OCI-LY7 (cell line): ENCODE data around the gene YIF1B. TPM values are rescaled to one million over a fixed set of nuclear protein-coding genes. Genes with fewer than 3 reads are reported as not detected.

Experiments
- BruUV-seq: library from RNA; stranded (reverse); fragments of 400-500 nt; replicated peaks from 2 replicates; lab custom pipeline; 2021; lab: Mats Ljungman, UMichigan
- CTCF ChIA-PET: fragments of 300-600 bp; sonication (Branson Sonifier 250); formaldehyde crosslinking; loops from one replicate; lab custom pipeline; 2022; ENCODE audit warnings: antibody characterized with exemption; ENCODE audit not compliant: unreplicated experiment; lab: Charles Lee
- POLR2A ChIA-PET: fragments of 300-600 bp; sonication (Branson Sonifier 250); formaldehyde crosslinking; loops from one replicate; lab custom pipeline; 2022; ENCODE audit warnings: antibody characterized with exemption; lab: Charles Lee
- DNase-seq: peaks from one replicate; pipeline ENCODE4 v3.0.0-alpha.2; 2015; ENCODE audit warnings: low spot score
- H2AFZ ChIP-seq: fragments of 200-600 bp; sonication (generic), shearing (Covaris generic); 2 replicates; pipeline ENCODE4 v1.6.1; 2014; ENCODE audit warnings: mild to moderate bottlenecking, antibody characterized with exemption, low read length, moderate library complexity
- H3K27ac ChIP-seq: fragments of 200-600 bp; sonication (generic); 2 replicates; pipeline ENCODE4 v1.5.1; 2014; ENCODE audit warnings: mixed run types, low read depth, mild to moderate bottlenecking, moderate library complexity, low read length, inconsistent platforms; ENCODE audit not compliant: poor library complexity, severe bottlenecking
- H3K36me3 ChIP-seq: fragments of 200-600 bp; sonication (generic); 2 replicates; pipeline ENCODE4 v1.6.1; 2014; ENCODE audit warnings: mild to moderate bottlenecking, antibody characterized with exemption, low read length, moderate library complexity, mixed read lengths; ENCODE audit not compliant: insufficient read depth
- H3K4me1 ChIP-seq: fragments of 200-600 bp; sonication (generic); 2 replicates; pipeline ENCODE4 v1.5.1; 2014; ENCODE audit warnings: mild to moderate bottlenecking, low read length; ENCODE audit not compliant: insufficient read depth, poor library complexity, severe bottlenecking
- H3K4me2 ChIP-seq: fragments of 200-600 bp; sonication (generic); 2 replicates; pipeline ENCODE4 v1.6.1; 2014; ENCODE audit warnings: mild to moderate bottlenecking, low read length
- H3K4me3 ChIP-seq: fragments of 200-600 bp; sonication (generic); 2 replicates; pipeline ENCODE4 v1.5.1; 2014; ENCODE audit warnings: mild to moderate bottlenecking, low read depth, low read length; ENCODE audit not compliant: poor library complexity, severe bottlenecking
- H3K79me2 ChIP-seq: fragments of 200-600 bp; sonication (generic); 2 replicates; pipeline ENCODE4 v1.6.1; 2016; ENCODE audit warnings: low read depth, mild to moderate bottlenecking, low read length, moderate library complexity, mixed read lengths; ENCODE audit not compliant: insufficient read depth
- H3K9me2 ChIP-seq: fragments of 200-600 bp; sonication (generic); 2 replicates; pipeline ENCODE4 v1.6.1; 2016; ENCODE audit warnings: mild to moderate bottlenecking, low read length, mixed read lengths; ENCODE audit not compliant: insufficient read depth
- H3K9me3 ChIP-seq: fragments of 200-600 bp; sonication (generic); 2 replicates; pipeline ENCODE4 v1.6.1; 2014; ENCODE audit warnings: mild to moderate bottlenecking, mixed run types, low read length, mixed read lengths
- H4K20me1 ChIP-seq: fragments of 200-600 bp; sonication (generic); 2 replicates; pipeline ENCODE4 v1.6.1; 2014; ENCODE audit warnings: mild to moderate bottlenecking, antibody characterized with exemption, low read length, moderate library complexity, mixed read lengths; ENCODE audit not compliant: insufficient read depth
- CTCF ChIP-seq: fragments of 200-600 bp; sonication (generic); conservative IDR thresholded peaks from 2 replicates; pipeline ENCODE4 v1.5.1; 2014; ENCODE audit warnings: mild to moderate bottlenecking, antibody characterized with exemption, low read length, moderate library complexity, mixed read lengths
- EZH2phosphoT487 ChIP-seq: fragments of 200-600 bp; sonication (generic); IDR thresholded peaks from 2 replicates; pipeline ENCODE4 v1.6.1; 2018; ENCODE audit warnings: low read depth, borderline replicate concordance, mild to moderate bottlenecking, mixed run types, antibody characterized with exemption, low read length, moderate library complexity, mixed read lengths
- intact Hi-C: fragments of 100-400 bp; cut with micrococcal nuclease; formaldehyde crosslinking; loops from one replicate; pipeline ENCODE4 v1.10.0; 2022; ENCODE audit not compliant: unreplicated experiment
- total RNA-seq, 2 experiments: library from RNA; depleted of rRNA in 1 of 2; stranded (reverse); fragments of >200 nt in 1 of 2; shearing (Covaris generic) in 1 of 2; gene quantifications; 2 replicates each; pipeline ENCODE4 v1.2.3, GENCODE V29; 2014 to 2022

YIF1B gene
- total RNA-seq, 2 experiments from 2014 or later: 64.3 to 68.3 TPM

DNA sequence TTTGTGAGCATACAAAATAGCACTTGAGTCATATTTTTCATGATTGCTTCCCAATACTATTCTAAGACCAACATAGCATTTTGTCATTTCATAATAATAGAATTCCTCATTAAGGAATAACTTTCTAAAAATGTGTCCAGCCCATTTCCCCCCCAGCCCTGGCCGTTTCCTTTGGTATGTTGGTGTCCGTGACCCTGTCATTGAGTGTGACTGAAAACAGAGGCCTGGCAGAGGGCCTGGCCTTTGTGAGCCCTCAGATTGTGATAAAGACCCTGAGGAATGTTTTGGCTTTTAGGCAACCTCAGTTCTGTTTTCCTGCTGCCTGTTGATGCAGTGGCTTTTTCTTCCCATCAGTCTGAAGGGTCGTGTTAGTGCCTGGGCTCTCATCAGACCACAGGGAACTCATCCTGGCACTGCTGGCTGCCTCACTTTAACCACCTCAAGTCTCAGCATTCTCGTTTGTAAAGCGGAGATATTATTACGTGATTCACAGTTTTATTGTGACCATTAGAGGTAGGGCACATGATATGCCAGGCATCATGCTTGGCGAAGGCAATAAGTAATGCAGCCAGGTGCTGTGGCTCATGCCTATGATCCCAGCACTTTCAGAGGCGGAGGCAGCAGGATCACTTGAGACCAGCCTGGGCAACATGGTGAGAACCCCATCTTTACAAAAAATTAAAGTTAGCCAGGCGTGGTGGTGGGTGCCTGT, 37.6 kb downstream of the YIF1B start:
- Histone ChIP-seq H3K79me2 (no peaks in the 10 kb centered on the region), H3K4me2 (no peak overlapping the region), H3K36me3 (no peaks in the 10 kb centered on the region), H3K9me2 (no peaks in the 10 kb centered on the region), H3K27ac (no peak overlapping the region), H3K4me3 (no peak overlapping the region), H3K9me3 (no peaks in the 10 kb centered on the region), H2AFZ (no peak overlapping the region), H4K20me1 (no peaks in the 10 kb centered on the region), H3K4me1 (peaks cover 6% of the 10 kb centered on the region)
- TF ChIP-seq EZH2phosphoT487 (no peak), CTCF (no peak)
- ChIA-PET POLR2A (no interaction called here), CTCF (interaction anchor here (0.5 kb wide), 1 partner anchor 501 kb away, joined by 3 read pairs; no protein-coding TSS in a partner anchor)
- intact Hi-C loops: no loop called here
- BruUV-seq: no TSS peak
- no peak for DNase-seq

- H3K79me2 ChIP-seq: no peaks in the 10 kb centered on the region
- H4K20me1 ChIP-seq: no peaks in the 10 kb centered on the region
- no peak for TF ChIP-seq CTCF
- no peak for TF ChIP-seq EZH2phosphoT487
- H3K36me3 ChIP-seq: no peaks in the 10 kb centered on the region
- H2AFZ ChIP-seq: no peak overlapping the region
- H3K27ac ChIP-seq: no peak overlapping the region
- intact Hi-C loops: no loop called here
- H3K4me3 ChIP-seq: no peak overlapping the region
- CTCF ChIA-PET: interaction anchor here (0.5 kb wide), 1 partner anchor 502 kb away, joined by 3 read pairs; no protein-coding TSS in a partner anchor
- no peaks in the 10 kb centered on the region for H3K9me2 ChIP-seq
- peaks cover 6% of the 10 kb centered on the region for H3K4me1 ChIP-seq
- BruUV-seq: no TSS peak
- no peak overlapping the region for H3K4me2 ChIP-seq
- no peaks in the 10 kb centered on the region for H3K9me3 ChIP-seq
- no peak for DNase-seq
- POLR2A ChIA-PET: no interaction called here
Observed at GRCh38 chr19:38277549-38277948, 38.2 kb downstream of the YIF1B start.

- Histone ChIP-seq H3K4me2 (no peak overlapping the region), H3K4me3 (no peak overlapping the region), H3K27ac (no peak overlapping the region), H3K9me2 (no peaks in the 10 kb centered on the region), H3K36me3 (no peaks in the 10 kb centered on the region), H2AFZ (no peak overlapping the region), H4K20me1 (no peaks in the 10 kb centered on the region), H3K4me1 (peaks cover 5% of the 10 kb centered on the region), H3K79me2 (no peaks in the 10 kb centered on the region), H3K9me3 (no peaks in the 10 kb centered on the region)
- no TSS peak for BruUV-seq
- intact Hi-C loops: no loop called here
- TF ChIP-seq EZH2phosphoT487: no peak
- TF ChIP-seq CTCF: no peak
- ChIA-PET POLR2A (no interaction called here), CTCF (no interaction called here)
- no peak for DNase-seq
Observed at GRCh38 chr19:38276942-38277517, 38.7 kb downstream of the YIF1B start.
